GM12878 (cell line): ENCODE measurements around the gene CEACAM6. TPM values are rescaled to one million over a fixed set of nuclear protein-coding genes. Genes with fewer than 3 reads are reported as not detected.

Source experiments
- CEBPZ ChIP-seq: fragments of 150-350 bp; IDR thresholded peaks from 2 replicates; pipeline ENCODE4 v1.6.1; 2016; ENCODE audit warnings: low read depth, low read length
- CREM ChIP-seq: IDR thresholded peaks from 2 replicates; pipeline ENCODE4 v1.6.1; 2014; ENCODE audit warnings: antibody characterized with exemption, low read depth
- MAX ChIP-seq: IDR thresholded peaks from 2 replicates; pipeline ENCODE4 v1.6.1; 2012; ENCODE audit warnings: low read depth, low read length, improper control_type of control experiment
- MXI1 ChIP-seq: fragments of 150-350 bp; IDR thresholded peaks from 2 replicates; pipeline ENCODE4 v1.6.1; 2011; ENCODE audit warnings: low read depth, mild to moderate bottlenecking, inconsistent platforms, low read length, improper control_type of control experiment
- NBN ChIP-seq: fragments of 450-650 bp; IDR thresholded peaks from 2 replicates; pipeline ENCODE4 v1.6.1; 2016
- NFYB ChIP-seq: IDR thresholded peaks from 2 replicates; pipeline ENCODE4 v1.6.1; 2011; ENCODE audit warnings: low read depth, mild to moderate bottlenecking, low read length, improper control_type of control experiment, moderate library complexity; ENCODE audit not compliant: insufficient read depth
- NR2C2 ChIP-seq: IDR thresholded peaks from 2 replicates; pipeline ENCODE4 v1.6.1; 2011; ENCODE audit warnings: borderline replicate concordance, low read depth; ENCODE audit not compliant: control insufficient read depth, insufficient read length
- RBBP5 ChIP-seq: fragments of 200-600 bp; sonication (generic); conservative IDR thresholded peaks from 2 replicates; pipeline ENCODE4 v1.6.1; 2016
- SRF ChIP-seq, 2 experiments: IDR thresholded peaks; 2 replicates each; pipeline ENCODE4 v1.6.1; 2011; ENCODE audit warnings: low read depth in 2 of 2, low read length in 2 of 2, mild to moderate bottlenecking in 1 of 2, moderate library complexity in 1 of 2
- polyA plus RNA-seq, 11 experiments: library from polyadenylated mRNA; depleted of rRNA in 4 of 11; unstranded in 6 of 11; stranded (reverse) in 5 of 11; fragments of >200 nt; fragmentation: Nextera tagmentation in 4 of 11; fragmentation: Illumina TruSeq in 1 of 11; extraction: Ambion mirVana in 4 of 11; extraction: Trizol in 1 of 11; gene quantifications; 1 replicate in 1 of 11; 2 replicates in 10 of 11; pipeline versions ENCODE4 v1.2.1 to v1.2.3, GENCODE V29; 2011 to 2016; ENCODE audit warnings: inconsistent platforms in 2 of 11, missing spikeins in 2 of 11, low read depth in 1 of 11
- total RNA-seq, 4 experiments: library from RNA; depleted of rRNA in 3 of 4; stranded (reverse); fragments of >200 nt in 3 of 4; fragmentation: Illumina TruSeq in 1 of 4; extraction: Trizol in 1 of 4; gene quantifications; 2 replicates each; pipeline versions ENCODE4 v1.2.1 to v1.2.3, GENCODE V29; 2013 to 2021
- TF ChIP-seq, protein P1 (sequence below): fragments of 450-650 bp; IDR thresholded peaks from 2 replicates; pipeline ENCODE4 v1.6.1; 2018; ENCODE audit warnings: mild to moderate bottlenecking, low read depth, moderate library complexity; ENCODE audit not compliant: partially characterized antibody

CEACAM6 gene
- total and polyA plus RNA-seq, 10 of the 15 experiments (the other 5 are each of a cell fraction or from before 2014, with no cell fraction given), result 0.26 TPM; not detected in 9

DNA sequence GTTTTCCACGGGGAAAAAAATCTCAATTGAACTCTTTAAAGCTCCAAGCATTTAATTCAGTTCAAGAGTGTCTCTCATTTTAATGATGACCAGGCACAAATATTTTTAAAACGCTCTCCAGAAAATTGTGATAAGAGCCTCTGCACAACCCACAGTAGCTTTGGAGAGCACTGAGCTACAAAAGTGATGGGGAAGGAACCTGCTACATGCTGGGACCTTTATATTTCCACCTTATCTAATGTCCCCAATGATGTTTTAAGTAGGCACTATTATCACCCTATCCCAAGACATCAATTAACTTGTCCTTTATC, 14.1 kb upstream of the CEACAM6 start (continued):
- no peak for TF ChIP-seq MAX
- TF ChIP-seq CREM, result no peak
- no peak for TF ChIP-seq MXI1
- TF ChIP-seq NR2C2, result no peak
- TF ChIP-seq RBBP5, result no peak
- no peak for TF ChIP-seq SRF (IDR thresholded peaks at IDR 0.05; ENCODE audit: low read depth in 2 of 2, low read length in 2 of 2)
- no peak for TF ChIP-seq NBN
- TF ChIP-seq NFYB, result no peak
- TF ChIP-seq, protein P1, sequence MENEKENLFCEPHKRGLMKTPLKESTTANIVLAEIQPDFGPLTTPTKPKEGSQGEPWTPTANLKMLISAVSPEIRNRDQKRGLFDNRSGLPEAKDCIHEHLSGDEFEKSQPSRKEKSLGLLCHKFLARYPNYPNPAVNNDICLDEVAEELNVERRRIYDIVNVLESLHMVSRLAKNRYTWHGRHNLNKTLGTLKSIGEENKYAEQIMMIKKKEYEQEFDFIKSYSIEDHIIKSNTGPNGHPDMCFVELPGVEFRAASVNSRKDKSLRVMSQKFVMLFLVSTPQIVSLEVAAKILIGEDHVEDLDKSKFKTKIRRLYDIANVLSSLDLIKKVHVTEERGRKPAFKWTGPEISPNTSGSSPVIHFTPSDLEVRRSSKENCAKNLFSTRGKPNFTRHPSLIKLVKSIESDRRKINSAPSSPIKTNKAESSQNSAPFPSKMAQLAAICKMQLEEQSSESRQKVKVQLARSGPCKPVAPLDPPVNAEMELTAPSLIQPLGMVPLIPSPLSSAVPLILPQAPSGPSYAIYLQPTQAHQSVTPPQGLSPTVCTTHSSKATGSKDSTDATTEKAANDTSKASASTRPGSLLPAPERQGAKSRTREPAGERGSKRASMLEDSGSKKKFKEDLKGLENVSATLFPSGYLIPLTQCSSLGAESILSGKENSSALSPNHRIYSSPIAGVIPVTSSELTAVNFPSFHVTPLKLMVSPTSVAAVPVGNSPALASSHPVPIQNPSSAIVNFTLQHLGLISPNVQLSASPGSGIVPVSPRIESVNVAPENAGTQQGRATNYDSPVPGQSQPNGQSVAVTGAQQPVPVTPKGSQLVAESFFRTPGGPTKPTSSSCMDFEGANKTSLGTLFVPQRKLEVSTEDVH, result no peak
- no peak for TF ChIP-seq CEBPZ
- TF ChIP-seq, all 136 proteins: peak for 0
